ENCODE measurements around the gene PAK1.
"Not testable (repeated sequence)": the region's sequence is repeated elsewhere in the genome, so short reads cannot be mapped to it uniquely, and the experiment has no call there.

PAK1 gene

DNA sequence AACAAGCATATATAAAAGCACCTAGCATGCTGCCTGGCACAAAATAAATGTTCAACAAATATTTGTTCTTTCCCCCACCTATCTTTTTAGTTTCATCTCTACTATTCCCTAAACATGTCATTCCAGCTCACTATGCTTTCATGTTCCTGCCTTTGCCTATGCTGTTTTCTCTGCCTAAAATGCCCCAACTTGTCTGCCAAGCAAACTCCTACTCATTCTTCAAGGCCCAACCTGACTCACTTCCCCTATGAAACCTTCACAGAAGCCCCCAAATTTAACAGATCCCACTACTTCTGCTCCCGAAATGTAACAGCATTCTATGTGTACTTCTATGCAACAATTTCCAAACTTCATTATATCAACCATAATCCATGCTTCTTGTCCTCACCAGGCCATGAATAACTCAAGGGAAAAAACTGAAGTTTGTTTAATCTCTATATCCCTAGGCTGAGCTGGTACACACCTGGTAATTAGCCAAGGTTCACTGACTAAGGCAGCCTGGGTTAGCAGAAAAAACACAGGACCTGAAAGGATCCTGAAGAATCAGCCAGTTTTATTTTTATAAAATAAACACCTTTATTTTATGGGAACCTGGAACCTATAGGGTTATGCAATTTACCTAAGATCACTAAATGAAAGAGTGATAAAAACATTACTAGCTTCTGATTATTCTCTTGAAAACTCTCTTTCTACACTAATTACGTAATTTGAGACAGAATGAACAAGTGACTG is 72.2 kb downstream of the PAK1 start:
- no peak for DNase-seq

DNA sequence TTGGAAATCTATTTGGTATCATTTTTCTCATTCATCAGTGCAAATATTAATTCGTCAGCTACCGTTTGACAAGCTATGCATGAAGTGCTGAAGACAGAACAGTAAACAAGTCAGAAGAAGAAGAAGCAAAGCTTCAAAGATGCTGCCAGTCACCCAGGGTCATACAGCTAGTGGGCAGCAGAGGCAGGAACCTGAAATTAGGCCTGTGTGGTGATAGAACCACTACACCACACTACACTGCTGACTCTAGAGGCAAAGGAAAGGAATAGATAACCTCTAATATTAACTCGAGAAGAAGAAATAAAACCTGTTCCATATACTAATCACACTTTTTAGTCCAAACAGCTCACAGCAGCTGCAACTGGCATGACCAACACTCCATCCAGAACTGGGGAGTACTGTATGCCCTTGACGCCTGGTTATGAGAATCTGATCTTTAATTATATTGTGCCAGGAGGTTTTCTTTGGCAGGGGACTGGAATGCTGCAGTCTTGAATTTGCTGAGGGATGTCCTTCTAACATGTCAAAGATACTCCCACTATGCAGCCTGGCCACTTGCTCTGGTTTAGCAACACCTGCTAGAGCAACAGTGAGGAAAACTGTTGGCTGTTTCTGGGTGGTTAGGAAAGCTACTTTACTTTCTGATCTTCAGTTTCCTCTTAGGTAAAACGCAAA is 73.0 kb downstream of the PAK1 start:
- no peak for DNase-seq

DNA sequence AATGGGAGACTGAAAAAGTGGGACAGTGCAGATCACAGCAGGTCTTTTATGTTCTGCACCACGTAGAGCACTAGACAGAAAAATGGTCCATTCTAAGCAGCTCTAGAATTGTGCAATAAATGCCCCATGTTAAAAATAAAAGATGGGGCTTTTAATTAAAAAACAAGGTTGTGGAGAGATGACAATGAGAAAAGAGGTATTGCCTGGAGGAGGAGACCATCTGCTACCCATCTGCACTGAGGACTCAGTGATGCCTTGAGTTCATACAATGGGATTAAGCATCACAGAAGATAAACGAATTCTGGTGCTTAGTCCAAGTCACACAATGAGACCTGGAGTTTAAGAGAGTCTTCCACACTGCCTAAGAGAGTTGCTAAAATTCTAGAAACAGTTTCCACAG is 73.6 kb downstream of the PAK1 start:
- DNase-seq, result no peak

DNA sequence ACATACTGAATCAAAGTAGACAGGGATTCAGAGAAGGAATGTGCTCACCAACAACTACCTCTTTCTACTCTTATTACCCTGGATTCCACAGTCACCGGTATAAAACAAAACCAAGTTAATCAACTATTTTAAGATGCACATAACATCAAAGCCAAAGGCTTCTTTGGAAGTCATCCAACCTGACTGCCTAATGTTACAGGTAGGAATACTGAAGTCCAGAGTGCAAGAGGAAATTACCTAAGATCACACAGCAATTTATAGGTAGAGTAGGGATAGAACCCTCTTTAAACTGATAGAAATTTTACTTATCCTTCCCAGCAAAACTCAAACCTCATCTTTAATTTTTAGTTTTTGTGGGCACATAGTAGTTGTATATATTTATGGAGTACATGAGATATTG is 76.3 kb downstream of the PAK1 start:
- no peak for DNase-seq

DNA sequence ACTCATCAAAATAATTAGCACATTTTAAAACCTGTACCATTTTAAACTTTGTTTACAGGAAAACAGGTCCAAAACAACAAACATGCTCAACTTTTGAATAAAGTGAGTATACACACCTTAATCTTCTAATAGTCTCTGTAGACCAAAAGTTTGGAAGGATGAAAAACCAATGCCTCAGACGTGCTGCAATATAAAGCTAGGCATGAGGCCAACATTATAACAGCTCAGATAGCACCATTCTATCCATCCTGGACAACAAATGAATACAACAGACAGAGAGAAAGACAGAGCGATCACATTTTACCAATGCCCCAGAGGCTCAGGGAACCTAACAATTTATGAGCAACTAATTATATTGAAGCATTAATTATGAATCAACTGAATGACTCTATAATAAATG is 77.0 kb downstream of the PAK1 start:
- DNase-seq, result no peak

DNA sequence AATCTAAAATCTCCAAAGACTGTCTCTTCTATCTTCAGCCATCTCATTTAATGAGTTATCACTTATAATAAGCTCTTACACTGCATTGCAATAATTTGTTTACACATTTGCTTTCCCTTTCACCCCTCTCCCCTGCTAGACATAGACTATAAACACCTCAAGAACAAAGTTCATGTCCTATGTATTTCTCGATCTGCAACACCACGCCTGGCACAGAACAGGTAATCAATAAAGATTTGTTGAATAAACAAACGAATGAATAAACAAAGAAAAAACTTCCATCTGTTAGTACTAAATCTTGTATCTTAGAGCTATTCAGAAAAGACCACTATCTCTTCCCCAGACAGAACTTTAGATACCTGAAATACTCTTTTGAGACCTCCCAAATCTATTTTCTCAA is 77.6 kb downstream of the PAK1 start:
- DNase-seq, result no peak

DNA sequence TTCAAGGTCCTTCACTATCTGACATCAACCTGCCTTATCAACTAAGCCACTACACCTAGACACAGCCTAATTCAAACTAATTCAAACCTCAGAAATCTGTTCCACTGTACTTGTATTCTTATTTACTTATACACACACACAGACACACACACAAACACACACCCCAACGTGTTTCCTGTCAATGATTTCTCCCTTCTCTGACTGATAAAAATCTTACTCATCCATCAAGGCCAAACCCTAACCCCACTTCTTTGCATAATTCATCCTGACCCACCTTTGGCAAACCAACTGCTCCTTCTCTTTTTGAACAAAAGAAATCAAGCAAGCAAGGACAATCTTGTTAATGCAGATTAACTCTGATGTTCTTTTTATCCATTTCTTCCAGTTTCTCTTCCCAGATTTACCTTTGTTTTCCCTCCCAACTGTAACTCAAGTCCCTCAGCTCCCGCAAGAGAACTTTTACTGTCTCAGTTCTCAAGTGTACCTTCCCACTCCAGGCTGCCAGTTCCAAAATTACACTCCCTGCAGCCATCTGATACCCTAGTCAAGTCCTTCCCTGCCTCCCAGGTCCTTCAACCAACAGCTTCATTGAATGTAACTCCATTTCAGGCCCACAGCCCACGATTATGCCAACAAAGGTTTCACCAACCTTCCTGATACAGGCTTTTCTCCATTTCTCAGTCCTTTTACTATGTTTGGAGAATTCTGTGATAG is 78.3 kb downstream of the PAK1 start:
- no peak for DNase-seq

DNA sequence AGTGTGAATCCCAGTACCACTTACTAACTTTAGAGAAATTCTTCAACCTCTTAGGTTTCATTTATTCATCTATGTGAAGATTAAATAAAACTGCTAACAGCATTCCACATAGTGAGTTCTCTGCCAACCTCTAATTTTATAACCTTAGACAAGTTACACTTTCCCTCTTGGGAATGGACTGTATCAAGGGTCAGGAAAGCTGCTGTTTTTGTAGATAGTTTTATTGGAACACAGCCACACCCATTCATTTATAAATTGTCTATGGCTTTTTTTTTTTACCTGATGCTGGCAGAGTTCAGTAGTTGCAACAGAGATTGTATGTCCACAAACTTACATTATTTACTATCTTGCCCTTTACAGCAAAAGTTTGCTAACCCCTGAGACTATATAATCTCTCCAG is 81.1 kb downstream of the PAK1 start:
- DNase-seq, result no peak

DNA sequence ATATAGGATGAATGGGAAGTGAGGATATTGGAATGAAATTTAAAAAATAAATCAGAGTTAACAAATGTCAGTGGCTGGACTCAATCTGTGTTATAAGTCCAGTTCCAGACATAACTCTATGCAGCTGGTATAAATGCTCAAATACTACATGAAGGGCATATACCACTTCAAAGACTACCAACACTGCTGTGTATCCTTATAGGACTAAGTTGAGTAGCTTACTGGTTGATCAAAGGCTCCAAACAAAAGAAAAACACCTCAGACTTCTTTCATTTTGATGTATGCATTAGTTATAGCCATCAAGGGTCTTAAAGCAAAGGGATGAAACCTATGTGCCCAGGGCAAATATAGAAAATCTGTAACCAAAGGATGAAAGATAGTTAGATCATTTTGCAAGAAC is 86.2 kb downstream of the PAK1 start:
- no peak for DNase-seq

DNA sequence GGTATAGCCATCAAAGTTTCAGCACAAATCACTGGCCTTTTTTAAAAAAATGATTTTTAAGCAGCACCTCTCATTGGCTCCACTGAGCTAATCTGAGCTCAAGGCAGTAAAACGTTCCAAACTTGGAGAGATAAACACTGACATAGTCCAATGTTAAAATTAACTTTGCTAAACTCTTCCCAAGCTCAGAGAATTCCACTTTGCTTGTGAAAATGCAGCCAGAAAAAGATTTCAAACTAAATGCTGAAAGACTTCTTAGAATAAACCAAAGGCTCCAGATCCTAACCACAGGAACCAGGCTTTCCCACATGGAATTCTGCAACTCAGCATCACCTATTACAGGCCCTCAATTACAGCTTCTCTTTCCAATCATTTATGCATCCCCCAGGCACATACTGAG is 87.7 kb downstream of the PAK1 start:
- DNase-seq, result no peak

DNA sequence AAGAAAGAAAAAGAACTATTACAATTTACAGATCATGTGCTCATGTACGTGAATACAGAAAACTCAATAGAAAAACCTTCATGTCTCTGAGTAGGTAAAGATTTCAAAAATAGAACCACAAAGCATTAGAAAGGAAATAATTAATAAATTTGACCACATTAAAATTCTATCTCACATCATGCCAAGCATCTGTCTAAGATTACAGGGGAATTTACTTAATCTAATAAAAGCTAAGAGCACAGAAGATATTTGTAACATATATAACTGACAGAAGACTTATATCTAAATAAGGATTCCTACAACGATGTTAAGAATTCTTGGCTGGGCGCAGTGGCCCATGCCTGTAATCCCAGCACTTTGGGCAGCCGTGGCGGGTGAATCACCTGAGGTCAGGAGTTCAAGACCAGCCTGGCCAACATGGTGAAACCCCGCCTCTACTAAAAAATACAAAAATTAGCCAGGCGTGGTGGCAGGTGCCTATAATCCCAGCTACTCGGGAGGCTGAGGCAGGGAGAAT is 88.6 kb downstream of the PAK1 start:
- DNase-seq, result not testable (repeated sequence)

DNA sequence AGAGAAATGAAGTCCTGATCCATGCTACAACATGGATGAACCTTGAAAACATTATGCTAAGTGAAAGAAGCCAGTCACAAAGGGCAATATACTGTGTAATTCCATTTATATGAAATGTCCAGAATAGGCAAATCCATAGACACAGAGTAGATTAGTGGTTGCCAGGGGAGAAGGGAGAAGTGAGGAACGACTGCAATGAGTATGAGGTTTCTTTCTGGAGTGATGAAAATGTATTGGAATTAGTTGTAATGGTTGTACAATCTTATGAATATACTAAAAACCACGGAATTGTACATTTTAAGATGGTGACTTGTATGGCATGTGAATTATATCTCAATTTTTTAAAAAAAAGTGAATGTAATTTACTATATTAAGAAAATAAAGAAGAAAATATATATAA is 89.3 kb downstream of the PAK1 start:
- DNase-seq, result no peak

DNA sequence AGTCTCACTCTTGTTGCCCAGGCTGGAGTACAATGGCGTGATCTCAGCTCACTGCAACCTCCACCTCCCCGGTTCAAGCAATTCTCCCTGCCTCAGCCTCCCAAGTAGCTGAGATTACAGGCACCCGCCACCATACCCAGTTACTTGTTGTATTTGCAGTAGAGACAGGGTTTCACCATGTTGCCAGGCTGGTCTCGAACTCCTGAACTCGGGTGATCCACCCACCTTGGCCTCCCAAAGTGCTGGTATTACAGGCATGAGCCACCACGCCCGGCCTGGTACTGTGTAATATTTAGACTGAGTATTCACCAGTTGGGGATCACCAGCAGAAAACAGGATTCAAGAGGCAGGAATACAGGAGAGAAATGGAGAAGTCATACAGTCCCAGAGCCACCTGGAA is 90.5 kb downstream of the PAK1 start:
- DNase-seq, result not testable (repeated sequence)

DNA sequence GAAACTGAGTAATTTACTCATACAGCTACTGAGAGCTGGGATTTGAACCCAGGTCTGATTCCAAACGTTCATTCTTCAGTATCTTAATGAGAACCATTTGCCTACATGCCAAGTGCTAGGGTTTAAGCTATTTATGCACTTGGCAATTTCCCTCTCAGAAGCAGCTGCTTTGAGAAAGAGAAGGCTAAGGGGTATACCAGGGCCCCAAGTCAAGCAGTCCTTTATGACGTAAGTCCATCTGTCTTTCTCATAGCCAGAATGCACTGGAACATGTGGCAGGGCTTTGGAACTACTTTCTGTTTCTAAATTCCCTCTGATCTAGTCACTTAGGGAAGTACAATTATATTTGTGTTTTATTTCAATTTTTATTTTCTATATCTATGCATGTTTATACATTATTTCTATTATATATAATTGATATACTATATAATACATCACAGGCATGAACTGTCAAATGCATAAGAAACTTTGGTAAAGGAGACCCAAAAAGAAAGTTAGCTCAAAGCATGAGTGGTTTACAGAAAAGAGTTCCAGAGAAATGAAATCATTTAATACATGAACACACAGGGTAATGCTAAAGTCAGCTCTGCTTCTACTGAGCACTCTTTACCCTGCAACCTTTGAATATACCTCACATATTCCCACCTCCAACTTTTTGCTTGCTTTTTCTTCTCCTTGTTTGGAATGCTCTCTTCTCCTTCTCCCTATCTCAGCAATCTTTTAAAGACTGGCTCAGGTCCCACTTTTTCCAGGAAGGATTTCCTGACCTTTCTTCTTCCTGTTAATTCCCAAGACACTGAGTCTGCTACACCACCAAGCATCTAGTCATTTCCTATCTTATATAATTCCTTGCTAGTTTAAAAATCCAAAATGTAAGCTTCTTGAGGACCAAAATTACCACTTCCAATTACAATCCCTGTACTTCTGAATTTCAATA is 91.9 kb downstream of the PAK1 start:
- DNase-seq, result no peak

DNA sequence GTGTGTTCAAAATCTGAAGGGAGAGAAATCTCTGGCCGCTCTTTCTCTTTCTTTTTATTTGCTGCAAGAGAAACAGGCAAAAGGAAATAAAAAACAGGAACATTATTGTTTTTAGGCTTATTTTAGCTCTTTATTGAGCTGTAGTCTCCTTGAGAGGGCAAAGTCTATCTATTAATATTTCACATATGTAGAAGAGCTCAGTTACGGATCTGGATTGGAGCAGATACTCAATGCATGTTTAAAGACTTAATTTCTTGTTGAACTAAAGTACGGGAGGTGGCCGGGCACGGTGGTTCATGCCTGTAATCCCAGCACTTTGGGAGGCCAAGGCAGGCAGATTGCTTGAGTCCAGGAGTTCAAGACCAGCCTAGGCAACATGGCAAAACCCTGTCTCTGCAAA is 94.0 kb downstream of the PAK1 start:
- no peak for DNase-seq

DNA sequence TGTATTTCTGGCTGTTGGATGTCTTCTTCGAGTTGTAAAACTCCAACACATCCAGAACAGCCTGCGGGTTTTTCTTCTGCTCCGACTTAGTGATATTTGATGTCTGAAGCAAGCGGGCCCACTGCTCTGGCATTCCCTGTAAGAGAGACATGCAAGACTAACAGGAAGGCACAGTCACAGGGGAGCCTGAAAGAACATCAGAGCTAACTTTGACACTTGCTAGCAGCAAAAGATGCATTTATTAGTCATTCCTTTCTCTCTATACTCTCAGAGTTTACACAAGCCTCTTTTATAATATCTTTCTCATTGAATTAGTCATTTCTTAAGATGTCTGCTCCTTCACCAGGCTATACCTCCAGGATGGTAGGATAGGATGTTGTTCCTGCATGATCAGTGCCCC is 94.6 kb downstream of the PAK1 start:
- DNase-seq, result no peak

DNA sequence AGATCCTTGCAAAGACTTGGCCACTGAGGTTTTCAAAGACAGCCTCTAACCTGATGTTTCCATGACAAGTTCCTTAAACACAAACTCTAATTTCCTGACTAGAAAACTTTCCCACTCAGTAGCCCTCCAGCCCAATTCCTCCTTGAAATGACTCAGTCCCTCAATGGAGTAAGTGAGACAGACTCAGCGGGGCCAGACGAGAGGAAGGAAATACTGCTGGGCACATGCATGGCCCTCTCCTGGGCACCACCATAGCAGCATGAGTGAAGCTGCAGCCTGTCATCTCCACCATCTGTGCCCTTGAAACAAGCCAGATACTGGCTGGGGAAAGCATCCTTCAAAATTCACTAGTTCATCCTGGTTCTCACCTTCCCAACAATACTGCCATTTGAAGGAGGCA is 96.2 kb downstream of the PAK1 start:
- DNase-seq, result no peak

DNA sequence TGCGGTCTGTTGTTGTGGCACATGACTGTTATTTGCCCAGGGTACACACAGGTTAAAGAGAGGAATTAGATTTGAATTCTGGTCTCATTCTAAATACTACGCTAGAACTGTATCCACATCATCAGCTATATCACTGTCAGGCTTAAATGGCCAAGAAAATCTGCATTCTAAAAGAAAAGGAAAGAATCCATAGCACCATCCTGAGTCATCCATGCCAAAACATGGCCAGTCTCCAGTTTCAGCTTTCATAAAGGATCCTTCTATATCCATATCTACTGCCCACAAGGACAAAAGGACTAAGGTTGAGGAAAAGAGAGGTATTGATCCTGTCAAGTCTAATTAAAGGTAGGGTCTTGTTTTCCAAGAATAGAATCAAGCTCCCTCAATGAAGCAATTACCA is 98.8 kb downstream of the PAK1 start:
- no peak for DNase-seq

DNA sequence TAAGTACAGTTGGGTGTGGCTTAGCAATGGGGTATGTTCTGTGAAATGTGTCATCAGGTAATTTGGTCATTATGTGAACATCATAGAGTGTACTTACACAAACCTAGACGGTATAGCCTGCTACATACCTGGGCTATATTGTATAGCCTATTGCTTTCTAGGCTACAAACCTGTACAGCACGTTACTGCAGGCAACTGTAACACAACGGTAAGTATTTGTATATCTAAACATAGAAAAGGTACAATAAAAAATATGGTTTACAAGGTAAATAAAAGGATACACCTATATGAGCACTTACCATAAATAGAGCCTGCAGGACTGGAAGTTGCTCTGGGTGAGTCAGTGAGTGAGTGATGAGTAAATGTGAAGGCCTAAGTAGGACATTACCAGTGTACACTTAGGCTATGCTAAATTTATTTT is 99.3 kb downstream of the PAK1 start:
- DNase-seq, result no peak

DNA sequence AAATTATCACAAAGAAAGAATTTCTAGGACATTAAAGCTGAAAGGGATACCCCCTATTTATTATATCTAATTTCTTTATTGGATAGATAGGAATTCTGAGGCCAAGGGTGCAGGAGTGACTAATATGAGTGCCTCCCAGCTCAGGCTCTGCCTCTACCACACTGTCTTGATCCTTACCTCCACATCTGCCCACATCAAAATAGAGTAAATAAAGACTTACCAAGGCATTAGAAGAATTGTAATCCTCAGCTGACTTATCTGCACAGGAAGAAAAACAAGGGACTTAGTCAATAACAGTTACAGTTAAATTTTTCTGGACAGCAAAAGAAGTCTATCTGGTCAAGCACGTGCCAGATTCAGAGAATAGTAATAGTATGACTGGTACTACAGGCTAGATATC is 99.8 kb downstream of the PAK1 start:
- DNase-seq, result no peak

DNA sequence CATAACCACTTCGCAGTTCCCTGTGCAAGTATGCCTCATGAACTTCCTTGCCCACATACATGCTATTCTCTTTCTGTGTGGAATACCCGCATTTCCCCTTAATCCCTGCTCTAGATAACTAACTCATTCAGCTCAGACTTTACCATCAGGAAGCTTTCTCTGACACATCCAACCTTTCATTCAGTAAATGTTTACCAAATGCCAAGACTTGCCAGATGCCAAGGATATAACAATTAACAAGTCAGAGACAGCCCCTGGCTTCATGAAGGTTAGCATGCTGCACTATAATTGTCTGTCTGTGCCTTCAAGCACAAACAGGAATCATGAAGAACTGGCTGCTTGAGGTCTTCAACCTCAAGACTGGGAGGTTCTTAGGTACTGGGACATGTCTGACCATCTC is 101.2 kb downstream of the PAK1 start:
- DNase-seq, result no peak

DNA sequence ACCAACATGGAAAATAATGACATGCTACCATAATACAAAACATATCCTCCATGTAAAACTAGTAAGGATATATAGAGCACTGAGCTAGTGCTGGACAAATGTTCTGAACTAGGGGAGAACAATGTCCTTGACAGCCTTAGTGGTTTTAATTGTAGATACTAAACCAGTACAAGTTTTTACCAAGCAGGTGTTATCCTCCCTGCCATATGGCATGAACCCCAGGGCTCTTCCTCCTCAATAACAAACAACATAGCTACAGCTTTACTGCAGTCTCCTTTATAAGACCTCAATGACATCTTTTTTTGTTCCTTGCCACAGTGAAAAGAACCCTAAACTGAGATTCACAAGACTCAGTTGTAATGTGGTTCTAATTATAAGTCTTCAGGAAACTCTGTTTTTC is 102.2 kb downstream of the PAK1 start:
- no peak for DNase-seq

DNA sequence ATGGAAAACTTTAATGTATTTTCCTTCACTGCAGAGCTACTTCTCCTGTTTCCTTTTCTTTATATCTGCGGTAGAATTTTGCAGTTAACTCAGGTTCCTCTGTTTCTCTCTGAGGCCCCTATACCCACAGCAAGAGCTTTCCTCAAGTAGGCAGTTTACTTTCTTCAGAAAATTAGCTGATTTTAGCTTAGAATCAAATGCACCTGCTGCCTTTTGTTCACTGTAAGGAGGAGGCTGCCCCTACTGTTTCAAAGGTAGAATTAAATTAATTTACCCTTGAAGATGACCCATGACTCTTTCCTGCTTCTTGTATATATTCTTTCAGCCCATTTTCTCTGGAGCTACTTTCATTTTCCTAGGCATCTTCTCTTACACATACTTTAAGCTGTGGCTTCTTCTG is 103.7 kb downstream of the PAK1 start:
- no peak for DNase-seq
